ENCODE data around the gene NFATC1. TPM values are rescaled to one million over a fixed set of nuclear protein-coding genes. Genes with fewer than 3 reads are reported as not detected.

The NFATC1 gene
- polyA plus RNA-seq, 3 donors, result 4.6 to 7.0 (median 5.2) TPM

DNA sequence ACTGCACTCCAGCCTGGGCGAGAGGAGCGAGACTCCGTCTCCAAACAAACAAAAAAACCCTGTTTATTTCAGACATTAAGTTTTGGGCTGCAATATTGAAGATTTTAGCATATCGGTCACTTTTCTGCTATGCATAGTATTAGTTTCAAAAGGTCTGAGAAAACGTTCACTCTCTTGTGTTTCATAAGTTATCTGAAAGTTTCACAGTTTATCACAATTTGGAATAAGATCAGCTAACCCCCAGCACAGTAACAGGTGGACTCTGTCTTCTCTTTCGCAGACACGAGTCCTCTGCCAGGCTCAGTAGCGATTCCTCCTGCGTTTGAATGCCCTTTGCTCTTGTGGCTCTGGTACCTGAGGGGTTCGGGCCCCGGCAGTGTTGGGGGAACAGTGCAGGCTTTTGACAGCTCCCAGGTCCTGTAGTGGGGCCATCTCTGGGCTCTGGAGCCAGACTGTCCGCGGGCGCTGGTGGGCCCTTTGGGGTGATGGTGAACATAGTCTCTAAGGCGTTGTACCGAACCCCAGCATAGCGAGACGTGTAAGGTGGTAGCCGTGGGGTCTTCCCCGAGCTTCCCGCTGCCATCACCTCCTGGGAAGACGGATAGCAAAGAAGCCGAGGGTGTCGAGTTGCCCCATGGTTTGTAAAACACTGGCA lies 20.4 kb downstream of the NFATC1 start:
- no peak for DNase-seq (ENCODE audit: extremely low read depth in 1 of 11, low read depth in 9 of 11, low spot score in 4 of 11)

DNA sequence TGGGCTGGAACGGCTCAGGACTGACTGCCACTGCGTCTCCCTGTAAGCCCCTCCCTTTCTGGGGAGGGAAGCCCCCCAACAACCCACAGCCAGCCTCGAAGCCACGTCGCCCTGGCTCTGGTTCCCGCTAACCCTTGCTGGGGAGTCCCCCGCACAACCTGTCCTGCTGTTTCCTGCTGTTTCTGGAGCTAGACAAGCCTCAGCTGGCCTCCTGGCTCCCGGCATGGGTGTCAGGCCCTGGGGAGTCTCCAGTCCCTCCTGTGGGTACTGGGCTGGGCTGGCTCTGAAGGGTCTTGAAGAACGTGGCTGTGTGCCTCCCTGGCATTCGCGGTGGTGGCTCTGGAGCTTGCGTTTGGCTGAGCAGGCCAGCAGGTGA lies 20.9 kb downstream of the NFATC1 start:
- DNase-seq (ENCODE audit: extremely low read depth in 1 of 11, low read depth in 9 of 11, low spot score in 4 of 11), result no peak

DNA sequence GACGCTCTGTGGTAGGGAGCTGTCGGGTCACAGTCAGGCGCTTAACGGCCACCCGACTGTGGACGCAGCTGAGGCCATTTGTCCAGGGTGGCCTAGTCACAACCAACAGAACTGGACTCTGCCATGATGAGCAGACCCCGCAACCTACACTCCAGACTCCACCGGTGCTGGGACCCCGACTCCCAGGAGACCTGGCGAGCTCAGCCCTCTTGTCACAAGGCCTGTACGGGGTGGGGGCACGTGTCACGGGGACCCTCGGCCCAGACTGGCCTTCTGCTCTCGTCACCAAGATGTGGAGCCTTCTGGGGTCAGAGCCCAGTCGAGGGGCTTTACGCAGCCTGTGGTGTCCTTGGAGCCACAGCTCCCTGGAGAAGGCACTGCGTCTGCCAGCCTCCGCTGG lies 22.5 kb downstream of the NFATC1 start:
- DNase-seq (ENCODE audit: extremely low read depth in 1 of 11, low read depth in 9 of 11, low spot score in 4 of 11), result no peak

DNA sequence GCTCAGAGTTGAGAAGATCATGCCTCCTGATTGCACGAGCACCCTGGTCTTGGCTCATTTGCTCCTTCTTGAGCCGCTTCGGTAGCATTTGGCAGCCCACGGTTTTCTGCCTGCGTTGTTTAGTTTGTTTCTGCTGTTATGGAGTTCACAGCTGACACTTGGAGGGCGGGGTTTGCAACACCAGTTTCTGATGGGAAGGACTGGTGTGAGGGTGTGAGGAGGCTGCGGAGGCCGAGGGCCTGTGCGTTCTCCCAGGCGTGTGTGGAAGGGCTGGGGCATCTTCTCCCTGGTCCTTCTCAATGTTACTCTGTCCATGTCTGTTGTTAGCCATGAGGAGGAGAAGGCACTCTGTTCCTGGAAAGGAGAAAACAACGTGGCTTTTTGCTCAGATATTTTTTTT lies 22.9 kb downstream of the NFATC1 start:
- no peak for DNase-seq (ENCODE audit: extremely low read depth in 1 of 11, low read depth in 9 of 11, low spot score in 4 of 11)

DNA sequence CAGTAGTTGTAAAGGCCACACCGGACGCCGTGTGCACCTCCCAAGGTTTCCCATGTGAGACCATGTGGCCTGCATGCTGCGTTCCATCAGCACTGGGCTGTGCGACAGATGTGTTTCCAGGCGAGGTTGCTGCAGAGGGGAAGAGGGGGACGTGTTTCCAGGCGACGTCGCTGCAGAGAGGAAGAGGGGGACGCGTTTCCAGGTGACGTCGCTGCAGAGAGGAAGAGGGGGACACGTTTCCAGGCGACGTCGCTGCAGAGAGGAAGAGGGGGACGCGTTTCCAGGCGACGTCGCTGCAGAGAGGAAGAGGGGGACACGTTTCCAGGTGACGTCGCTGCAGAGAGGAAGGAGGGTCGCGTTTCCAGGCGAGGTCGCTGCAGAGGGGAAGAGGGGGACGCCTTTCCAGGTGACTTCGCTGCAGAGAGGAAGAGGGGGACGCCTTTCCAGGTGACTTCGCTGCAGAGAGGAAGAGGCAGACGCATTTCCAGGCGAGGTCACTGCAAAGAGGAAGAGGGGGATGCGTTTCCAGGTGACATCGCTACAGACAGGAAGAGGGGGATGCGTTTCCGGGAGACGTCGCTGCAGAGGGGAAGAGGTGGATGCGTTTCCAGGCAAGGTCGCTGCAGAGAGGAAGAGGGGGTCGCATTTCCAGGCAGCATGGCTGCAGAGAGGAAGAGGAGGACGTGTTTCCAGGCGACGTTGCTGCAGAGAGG lies 24.5 kb downstream of the NFATC1 start:
- no peak for DNase-seq (ENCODE audit: extremely low read depth in 1 of 11, low read depth in 9 of 11, low spot score in 4 of 11)

DNA sequence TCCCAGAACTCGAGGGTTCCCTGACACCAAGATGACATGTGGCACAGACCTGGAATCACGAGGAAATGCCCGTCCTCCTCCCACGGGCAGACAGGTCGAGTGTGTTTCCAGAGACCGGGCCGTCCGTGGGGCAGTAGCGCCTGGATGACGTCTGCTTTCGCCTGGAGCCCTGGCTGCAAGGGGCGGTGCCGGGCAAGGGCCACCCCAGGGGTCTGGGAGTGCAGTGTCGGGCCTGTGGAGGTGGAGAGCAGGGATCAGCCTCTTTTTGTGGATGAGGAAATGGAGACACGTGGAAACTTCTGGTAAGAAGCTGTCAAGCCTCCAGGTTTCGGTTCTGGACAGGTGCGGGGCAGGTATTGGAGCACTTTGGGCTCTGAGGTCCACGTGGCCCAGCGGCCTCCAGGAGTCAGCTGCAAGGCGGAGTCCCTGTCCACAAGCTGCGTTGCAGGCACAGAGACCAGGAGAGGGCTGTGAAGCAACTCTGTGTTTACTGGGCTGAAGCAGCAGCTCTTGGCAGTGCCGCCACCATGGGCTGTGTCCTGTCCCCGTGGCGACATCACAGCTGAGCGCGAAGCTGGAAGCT lies 25.6 kb downstream of the NFATC1 start:
- DNase-seq (ENCODE audit: extremely low read depth in 1 of 11, low read depth in 9 of 11, low spot score in 4 of 11), result no peak

DNA sequence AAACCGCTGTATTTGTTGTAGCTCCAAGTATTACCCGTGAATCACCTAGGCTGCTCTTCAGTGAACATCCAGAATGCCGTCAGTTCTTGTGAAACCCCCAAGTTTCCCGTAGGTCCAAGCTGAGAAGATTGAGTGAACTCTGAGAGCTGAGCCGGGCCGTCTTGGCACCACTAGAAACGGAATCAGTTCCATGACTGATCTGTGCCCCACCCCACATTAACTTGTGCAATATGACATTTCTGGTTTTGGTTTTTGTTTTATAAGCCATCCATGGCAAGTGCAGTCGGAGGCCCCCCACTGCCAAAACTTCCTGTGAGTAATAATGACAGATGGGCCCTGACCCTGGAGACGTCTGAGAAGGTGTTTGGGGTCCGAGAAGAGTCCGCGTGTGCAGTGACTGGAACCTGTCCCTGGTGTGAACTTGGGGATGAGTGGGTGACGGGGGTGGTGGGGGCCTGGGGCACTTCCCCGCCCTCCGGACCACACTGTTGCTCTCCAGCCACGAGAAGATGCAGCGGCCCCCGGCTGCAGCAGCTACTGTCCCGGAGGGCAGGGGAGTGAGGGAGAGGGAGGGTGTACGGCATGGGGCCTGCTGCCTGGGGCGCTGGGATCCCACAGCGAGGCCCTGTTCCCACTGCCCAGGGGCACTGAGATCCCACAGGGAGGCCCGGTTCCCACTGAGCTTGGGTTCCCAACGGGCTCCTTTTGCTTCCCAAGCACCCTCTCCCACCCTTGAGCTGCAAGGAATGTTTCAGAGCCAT lies 26.5 kb downstream of the NFATC1 start:
- DNase-seq (ENCODE audit: extremely low read depth in 1 of 11, low read depth in 9 of 11, low spot score in 4 of 11), result no peak

DNA sequence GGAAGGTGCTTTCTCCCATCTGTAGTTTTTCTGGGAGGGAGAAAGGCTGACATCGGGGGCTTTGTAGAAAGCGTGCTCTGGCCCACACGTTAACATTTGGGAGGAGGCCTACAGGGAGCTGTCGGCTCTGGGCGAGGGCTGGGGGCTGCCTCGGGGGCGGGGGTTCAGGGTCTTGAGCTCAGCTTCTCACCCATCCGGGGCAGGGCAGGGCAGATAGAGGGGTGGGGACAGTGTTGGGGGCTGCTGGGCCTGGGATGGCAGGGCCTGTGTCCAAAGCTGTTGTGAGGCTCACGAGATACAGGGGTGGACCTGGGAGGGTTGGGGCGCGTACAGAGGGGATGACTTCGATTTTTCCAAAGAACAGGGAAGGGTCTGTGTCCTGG lies 27.0 kb downstream of the NFATC1 start:
- no peak for DNase-seq (ENCODE audit: extremely low read depth in 1 of 11, low read depth in 9 of 11, low spot score in 4 of 11)

DNA sequence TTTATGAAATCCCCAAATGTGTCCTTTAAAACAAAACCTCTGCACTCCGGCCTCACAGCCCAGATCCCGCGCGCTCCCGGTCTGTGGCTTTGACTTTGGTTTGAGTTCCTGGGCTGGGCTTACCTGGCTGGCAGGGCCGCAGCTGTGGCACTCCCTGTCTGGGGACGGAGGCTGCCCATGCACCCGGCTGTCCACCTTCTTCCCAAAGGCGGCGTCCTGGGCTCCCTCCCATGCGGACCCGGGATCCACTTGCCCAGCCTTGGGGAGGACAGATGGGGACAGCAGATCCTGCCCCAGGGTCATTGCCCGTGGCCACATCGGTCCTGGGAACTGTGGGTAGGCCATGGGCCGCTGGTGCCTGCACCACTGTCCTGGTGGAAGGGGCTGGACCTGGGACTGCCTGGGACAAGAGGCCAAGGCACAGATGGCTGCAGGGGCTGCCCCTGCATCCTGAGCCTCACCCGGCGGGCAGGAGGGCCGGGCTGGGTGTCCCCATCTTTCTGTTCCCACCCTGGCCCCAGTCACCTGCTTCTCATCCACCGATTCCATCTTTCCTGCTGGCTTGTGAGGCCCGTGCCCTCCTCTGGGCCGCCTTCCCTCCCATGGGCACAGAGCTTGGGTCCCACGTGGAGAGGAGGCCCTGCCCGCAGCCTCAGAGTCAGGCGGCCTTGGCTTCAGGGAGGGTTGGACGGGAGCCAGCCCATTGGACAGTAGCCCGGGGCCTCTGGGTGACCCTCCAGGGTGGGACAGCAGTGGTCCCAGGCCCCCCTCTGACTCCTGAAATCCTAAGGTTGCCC lies 27.7 kb downstream of the NFATC1 start:
- no peak for DNase-seq (ENCODE audit: extremely low read depth in 1 of 11, low read depth in 9 of 11, low spot score in 4 of 11)

DNA sequence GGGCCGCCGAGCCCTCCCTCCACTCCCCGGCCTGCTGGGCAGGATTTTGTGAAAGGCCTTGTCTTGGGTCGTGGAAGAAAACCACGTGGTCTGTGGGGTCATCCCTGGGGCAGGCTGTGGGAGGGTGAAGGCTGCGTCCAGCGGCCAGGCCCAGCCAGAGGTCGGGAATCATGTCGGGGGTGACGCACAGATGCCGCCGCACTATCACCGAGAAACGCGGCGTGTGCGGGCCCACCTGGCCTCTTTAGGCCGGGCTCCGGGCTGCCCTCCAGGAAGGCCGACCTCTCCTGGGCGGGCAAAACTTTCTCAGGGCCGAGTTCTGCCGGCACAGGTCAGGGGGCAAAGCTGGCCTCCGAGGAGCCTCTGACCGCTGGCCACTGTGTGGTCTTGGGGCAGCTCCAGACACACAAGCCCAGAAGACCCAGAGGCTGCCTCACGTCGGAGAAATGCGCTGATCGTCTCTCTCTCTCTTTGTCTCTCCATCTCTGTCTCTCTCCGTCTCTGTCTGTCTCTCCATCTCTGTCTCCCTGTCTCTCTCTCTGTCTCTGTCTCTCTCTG lies 28.4 kb downstream of the NFATC1 start:
- no peak for DNase-seq (ENCODE audit: extremely low read depth in 1 of 11, low read depth in 9 of 11, low spot score in 4 of 11)

DNA sequence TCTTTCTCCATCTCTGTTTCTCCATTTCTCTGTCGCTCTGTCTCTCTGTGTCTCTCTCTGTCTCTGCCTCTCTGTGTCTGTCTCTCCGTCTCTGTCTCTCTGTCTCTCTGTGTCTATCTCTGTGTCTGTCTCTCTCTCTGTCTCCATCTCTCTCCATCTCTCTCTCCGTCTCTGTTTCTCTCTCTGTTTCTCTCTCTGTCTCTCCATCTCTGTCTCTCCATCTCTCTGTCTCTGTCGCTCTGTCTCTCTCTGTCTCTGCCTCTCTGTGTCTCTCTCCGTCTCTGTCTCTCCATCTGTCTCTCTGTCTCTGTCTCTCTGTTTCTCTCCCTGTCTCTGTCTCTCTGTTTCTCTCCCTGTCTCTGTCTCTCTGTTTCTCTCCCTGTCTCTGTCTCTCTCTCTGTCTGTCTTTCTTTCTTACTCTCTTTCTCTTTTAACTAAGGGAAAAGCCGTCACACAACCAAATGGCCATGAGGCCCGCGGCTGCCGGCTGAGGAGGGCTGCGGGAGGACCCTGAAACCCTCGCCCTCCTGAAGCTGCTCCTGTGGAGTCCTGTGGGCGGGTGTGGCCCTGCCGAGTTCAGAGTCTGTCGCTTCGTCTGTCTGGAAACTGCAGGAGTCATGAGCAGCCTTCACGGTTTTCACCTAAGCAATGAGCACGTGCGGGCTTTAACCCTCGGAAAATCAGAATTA lies 29.3 kb downstream of the NFATC1 start:
- no peak for DNase-seq (ENCODE audit: extremely low read depth in 1 of 11, low read depth in 9 of 11, low spot score in 4 of 11)

DNA sequence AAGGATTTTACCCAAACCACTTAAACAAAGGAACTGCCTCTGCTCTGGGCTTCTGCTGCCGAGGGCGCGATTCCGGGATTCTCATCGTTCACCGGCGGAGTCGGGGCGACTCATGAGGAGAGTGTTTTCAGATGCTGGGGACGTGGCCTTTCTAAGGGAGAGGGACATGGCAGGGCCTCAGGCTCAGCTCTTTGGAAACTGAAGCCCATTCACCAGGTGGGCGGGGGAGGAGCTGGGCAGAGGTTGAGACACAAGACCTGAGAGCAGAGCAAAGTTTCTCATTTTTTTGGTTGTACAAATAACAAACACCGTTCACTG lies 29.8 kb downstream of the NFATC1 start:
- DNase-seq (ENCODE audit: extremely low read depth in 1 of 11, low read depth in 9 of 11, low spot score in 4 of 11), result no peak

DNA sequence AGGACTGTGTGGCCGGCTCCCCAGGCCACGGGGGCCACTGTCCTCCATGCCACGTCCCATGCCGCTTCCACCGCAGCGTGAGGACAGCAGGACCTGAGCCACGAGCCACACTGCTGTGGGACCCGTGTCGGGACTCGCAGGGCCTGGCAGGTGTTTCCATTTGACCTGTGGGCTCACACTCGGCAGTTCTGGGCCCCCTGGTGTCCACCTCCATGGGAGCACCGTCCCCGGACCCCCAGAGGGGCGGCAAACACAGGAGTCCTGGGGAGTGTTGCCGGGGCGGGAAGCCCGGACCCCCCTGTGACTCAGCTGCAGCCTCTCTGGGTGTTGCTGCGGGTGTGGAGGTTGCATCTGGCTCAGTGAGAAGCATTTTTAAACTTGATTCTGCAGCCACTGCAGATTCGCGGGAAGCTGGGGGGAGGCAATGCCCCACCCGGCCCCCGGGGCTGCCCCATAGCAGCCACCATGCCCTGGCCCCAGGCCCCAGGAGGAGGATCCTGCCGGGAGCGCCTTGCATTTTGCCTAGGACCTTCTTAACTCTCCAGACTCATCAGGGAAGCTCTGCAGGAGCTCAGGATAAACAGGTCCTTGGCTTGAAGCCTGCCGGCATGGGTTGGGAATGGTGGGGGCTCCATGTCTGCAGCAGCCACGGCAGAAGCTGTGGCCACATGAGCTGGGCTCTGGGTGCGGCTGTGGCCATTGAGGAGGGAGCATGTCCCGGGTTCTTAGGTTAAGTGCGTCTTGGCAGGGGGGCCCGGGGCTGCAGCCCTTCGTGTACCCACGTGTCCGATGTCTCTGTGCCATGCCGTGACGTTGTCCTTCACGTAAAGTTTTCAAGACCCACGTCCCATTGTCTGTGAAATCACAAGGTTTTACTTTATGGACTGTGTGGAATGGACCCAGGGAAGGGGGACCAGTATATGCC lies 30.9 kb downstream of the NFATC1 start:
- DNase-seq (ENCODE audit: extremely low read depth in 1 of 11, low read depth in 9 of 11, low spot score in 4 of 11), result no peak

DNA sequence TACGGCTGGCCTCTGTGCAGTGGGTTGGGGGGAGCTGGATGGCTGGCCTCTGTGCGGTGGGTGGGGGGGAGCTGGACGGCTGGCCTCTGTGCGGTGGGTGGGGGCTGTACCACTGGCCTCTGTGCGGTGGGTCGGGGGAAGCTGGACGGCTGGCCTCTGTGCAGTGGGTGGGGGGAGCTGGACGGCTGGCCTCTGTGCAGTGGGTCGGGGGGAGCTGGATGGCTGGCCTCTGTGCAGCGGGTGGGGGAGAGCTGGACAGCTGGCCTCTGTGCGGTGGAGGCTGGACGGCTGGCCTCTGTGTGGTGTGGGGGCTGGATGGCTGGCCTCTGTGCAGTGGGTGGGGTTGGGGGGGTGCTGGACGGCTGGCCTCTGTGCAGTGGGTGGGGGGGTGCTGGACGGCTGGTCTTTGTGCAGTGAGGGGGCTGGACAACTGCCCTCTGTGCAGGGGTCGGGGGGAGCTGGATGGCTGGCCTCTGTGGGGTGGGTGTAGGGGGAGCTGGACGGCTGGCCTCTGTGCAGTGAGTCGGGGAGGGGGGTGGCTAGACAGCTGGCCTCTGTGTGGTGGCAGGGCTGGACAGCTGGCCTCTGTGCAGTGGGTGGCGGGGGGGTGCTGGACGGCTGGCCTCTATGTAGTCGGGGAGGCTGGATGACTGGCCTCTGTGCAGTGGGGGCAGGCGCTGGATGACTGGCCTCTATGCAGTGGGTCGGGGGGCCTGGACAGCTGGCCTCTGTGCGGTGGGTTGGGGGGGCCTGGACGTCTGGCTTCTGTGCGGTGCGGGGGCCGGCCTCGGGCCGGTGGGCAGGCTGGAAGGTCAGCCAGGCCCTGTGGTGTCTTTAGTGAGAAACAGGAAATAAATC lies 31.9 kb downstream of the NFATC1 start:
- DNase-seq (ENCODE audit: extremely low read depth in 1 of 11, low read depth in 9 of 11, low spot score in 4 of 11), result no peak

DNA sequence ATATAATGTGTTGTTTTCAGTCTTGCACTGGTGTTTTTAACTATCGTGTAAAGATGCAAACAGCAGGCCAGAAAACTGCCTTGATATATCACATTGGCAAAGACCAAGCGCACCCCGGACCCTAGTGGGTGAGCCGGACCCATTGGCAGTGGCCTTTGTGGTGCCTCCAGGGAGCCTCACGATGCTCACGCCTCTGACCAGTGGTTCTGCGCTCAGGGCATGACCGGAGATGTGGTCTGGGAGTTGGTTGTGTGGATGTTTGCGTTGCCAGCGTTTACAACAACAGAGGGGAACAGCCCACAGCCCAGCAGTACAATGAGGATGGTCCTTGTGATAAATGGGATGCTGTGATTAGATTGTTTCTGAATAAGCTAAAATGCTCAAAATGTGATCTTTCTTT lies 32.6 kb downstream of the NFATC1 start:
- no peak for DNase-seq (ENCODE audit: extremely low read depth in 1 of 11, low read depth in 9 of 11, low spot score in 4 of 11)

DNA sequence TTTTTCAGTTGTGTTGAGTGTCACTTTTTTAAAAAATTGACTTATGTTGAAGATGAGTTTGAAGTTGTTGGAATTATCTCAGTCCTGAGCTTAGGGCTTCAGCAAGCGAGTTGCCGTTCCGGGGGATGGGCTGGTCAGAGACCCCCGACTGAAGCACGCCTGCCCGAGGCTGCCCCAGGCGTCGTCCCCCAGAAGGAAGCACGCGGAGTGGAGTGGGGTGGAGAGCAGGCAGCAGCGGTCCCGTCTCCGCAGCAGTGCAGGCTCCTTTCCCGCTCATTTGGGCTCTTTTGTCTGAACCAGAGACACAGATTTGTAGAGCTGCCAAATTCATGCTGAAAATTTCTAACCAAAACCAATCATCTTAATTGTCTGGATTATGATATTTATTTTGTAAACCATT lies 33.7 kb downstream of the NFATC1 start:
- DNase-seq (ENCODE audit: extremely low read depth in 1 of 11, low read depth in 9 of 11, low spot score in 4 of 11), result no peak

Data from renal cortex interstitium (tissue), 11 donors.